Measurements from ENCODE around the gene TEX19.
"Not testable (repeated sequence)": the region's sequence is repeated elsewhere in the genome, so short reads cannot be mapped to it uniquely, and the experiment has no call there.

Gene TEX19

DNA sequence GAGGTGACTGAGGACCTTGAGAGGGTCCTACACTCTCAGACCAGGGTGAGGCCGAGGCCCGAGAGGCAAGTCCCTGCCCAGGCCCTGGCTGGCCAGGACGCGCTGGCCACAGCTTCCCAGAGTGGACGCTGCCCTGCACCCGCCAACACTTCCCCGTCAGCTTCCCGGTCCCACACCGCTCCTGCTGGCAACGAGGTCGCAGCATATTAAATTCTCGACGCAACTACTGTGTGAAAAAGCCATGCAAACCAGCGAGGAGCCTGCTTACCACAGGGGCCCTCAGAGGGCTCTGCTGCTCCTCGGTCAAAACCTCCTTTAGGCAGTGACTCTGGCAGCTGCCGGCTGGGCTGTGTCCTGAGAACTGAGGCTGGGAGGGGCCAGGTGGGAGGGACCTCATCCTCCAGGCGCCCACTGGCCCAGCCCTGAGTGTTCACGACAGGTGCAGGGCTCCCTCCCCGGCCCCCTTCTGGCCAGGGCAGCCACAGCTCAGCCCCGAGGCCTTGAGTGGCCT, 2.1 kb upstream of the TEX19 start:
- no peak for DNase-seq (ENCODE audit: low read depth)

DNA sequence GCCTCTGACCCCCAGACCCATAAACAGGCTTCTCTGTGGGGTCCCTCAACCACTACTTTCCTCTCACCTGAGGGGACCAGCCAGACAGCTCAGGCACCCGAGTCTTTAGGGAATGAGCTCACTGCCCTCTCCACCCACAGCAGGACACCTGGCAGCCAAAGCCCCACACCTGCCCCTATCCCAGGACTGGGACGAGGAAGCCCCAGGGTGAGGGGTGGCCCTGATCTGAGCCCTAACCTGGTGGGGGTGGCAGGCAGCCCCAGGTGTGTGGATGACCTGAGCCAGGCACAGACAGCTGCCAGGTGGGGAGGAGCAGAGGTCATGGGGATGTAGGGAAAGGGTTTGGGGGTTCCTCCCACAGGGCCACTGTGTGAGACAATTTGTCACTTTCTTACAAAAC, 1.7 kb upstream of the TEX19 start:
- no peak for DNase-seq (ENCODE audit: low read depth)

DNA sequence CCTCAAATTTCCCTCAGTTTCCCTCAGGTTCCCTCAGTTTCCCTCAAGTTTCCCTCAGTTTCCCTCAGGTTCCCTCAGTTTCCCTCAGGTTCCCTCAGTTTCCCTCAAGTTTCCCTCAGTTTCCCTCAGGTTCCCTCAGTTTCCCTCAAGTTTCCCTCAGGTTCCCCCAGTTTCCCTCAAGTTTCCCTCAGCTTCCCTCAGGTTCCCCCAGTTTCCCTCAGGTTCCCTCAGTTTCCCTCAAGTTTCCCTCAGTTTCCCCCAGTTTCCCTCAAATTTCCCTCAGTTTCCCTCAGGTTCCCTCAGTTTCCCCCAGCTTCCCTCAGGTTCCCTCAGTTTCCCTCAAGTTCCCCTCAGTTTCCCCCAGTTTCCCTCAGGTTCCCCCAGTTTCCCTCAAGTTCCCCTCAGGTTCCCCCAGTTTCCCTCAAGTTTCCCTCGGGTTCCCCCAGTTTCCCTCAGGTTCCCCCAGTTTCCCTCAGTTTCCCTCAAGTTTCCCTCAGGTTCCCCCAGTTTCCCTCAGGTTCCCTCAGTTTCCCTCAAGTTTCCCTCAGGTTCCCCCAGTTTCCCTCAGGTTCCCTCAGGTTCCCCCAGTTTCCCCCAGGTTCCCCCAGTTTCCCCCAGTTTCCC, 516 bp downstream of the TEX19 start:
- not testable (repeated sequence) for DNase-seq (ENCODE audit: low read depth)

DNA sequence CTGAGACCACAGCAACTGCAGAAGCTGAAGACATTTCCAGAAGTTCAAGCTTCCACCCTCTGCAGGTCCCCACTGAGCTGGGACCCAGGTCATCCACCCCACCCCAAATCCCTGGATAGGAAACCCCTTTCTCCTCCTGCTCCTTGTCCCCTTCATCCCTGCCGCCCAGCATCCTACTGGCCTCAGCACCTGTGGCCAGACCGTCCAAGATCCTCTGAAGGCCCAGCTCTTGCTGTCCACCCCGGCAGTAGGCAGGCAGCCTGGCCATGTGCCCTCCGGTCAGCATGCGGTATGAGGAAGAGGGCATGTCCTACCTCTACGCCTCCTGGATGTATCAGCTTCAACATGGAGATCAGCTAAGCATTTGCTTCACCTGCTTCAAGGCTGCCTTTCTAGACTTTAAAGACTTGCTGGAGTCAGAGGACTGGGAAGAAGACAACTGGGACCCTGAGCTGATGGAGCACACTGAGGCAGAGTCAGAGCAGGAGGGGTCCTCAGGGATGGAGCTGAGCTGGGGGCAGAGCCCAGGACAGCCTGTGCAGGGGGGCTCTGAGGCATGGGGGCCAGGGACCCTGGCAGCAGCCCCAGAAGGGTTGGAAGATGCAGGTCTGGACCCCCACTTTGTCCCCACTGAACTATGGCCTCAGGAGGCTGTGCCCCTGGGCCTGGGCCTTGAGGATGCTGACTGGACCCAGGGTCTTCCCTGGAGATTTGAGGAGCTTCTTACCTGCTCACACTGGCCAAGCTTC, 3.0 kb downstream of the TEX19 start:
- DNase-seq (ENCODE audit: low read depth), result no peak

DNA sequence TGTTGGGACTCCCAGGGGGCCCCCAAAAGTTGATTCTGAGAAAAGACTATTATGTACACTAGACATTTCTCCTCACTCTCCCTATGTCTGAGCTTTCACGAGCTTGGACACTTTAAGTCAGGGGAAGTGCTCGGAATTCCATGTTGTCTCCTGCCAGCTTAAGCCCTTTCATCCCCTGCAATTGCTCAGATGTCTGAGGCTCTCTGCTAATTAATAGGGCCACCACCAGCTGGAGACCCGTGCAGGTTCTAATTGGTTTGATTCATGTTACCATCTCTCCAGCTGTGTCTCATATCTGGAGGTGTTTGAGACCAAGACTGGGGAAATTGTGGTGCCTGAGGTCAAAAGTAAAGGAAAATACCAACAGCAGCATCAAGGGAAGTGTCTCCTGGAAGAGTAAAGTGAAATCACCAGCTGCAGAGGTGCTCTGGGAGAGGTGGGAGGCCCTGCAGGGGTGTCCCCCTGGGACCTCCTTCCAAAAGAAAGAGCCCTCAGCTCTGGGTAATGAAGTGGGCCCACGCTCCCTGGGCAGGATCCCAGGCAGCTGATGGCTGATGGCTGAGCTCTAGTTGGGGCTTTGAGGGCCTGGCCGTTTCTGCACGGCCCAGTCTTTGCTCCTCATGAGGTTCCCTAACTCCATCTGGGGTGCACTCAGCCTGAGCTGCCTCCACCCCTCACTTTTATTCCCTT, 6.7 kb downstream of the TEX19 start:
- DNase-seq (ENCODE audit: low read depth), result no peak

DNA sequence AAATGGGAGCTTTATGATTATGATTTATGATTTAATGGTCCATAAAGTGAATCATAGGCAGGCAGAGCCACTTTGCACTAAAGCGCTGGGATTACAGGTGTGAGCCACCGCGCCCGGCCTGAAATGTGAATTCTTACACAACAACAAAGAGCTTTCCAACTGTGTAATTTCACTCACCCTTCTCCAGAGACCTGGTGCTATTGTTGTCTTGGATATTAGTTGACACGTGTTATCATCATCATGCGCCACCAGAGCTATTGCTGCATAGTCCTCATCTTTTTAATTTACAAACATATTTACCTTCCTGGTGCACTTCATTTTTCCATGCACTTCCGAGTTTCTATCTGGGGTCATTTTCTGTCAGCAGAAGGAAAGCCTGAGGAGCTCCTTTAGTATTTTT, 7.7 kb downstream of the TEX19 start:
- no peak for DNase-seq (ENCODE audit: low read depth)

DNA sequence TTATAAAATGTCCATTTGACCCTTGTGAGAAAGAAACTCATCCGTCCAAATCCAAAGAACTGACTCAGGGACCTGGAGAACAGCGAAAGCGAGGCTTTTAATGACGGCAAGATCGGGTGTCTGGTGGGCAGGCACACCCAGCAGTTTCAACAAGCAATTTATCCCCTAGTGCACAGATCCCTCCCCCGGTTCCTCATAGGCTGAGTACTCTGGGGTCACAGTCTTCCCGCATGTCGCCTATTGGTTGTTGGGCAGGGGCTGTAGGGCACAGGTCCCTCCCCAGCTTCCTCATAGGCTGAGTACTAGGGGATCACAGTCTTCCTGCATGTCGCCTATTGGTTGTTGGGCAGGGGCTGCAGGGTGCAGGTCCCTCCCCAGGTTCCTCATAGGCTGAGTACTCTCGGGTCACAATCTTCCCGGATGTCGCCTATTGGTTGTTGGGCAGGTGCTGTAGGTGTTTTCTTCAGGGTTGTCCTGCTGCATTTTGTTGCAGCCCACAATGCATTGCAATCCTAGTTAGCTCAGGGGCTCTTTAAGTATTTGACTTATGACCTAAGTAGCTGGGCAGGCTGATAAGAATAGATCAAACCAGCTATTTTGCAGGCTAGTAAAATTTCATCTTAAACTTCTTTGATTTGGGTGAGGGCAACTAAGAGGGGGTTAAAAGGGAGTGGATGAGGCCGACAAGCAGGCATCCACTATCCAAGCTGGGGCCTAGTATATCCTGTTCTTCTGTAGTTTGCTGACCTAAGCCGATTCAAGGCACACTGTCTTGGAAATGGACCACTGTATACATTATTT, 8.9 kb downstream of the TEX19 start:
- no peak for DNase-seq (ENCODE audit: low read depth)

DNA sequence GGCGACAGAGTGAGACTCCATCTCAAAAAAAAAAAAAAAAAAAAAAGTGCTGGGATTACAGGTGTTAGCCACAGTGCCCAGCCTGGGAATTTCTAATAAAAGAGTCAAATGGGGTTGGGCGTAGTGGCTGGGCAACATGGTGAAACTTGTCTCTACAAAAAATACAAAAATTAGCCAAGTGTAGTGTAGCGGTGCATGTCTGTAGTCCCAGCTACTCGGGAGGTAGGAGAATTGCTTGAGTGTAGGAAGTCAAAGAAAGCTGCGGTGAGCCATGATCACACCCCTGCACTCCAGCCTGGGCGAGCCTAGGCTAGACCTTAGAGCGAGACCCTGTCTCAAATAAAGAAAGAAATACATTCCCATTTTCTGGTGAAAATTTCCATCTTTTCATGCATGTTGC, 10.2 kb downstream of the TEX19 start:
- no peak for DNase-seq (ENCODE audit: low read depth)

DNA sequence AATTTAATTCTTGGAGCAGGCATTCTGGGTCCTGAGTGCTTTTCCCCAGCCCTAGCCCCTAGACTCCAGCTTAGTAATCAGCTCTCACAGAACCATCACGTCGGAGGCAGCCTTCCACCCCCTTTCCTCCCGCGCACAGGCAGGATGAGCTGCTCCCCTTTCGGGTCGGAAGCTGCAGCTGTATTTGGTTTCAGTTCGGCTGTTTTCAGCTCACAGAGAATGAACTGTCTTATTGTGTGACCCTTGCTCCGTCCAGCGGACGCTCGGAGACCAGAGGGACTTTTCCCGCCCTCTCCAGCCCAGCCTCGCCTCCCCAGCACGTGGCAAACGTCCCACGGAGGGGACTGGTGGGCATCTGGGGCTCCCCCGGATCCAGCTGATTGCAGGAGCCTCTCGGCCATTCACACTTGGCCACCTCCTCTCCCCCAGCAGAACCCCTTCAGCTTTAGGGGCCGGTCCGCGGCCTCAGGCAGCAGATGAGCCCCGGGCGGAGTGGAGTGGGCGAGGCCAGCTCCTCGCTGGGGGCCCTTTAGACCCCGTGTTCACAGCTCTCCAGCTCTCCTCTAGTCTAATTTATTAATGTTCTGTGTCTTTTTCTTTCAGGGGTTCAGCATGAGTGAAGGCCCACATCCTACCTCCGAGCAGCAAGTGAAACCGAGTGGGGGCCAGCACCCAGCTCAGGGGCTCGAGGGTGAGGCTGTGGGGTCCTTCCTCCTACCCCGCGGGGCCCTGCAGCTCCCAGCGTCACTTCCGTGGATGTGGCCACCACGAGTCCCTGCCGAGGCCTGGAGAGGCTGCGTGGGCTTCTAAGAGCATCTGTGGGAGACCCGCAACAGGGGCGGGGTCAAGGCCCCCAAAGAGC, 11.7 kb downstream of the TEX19 start:
- no peak for DNase-seq (ENCODE audit: low read depth)

DNA sequence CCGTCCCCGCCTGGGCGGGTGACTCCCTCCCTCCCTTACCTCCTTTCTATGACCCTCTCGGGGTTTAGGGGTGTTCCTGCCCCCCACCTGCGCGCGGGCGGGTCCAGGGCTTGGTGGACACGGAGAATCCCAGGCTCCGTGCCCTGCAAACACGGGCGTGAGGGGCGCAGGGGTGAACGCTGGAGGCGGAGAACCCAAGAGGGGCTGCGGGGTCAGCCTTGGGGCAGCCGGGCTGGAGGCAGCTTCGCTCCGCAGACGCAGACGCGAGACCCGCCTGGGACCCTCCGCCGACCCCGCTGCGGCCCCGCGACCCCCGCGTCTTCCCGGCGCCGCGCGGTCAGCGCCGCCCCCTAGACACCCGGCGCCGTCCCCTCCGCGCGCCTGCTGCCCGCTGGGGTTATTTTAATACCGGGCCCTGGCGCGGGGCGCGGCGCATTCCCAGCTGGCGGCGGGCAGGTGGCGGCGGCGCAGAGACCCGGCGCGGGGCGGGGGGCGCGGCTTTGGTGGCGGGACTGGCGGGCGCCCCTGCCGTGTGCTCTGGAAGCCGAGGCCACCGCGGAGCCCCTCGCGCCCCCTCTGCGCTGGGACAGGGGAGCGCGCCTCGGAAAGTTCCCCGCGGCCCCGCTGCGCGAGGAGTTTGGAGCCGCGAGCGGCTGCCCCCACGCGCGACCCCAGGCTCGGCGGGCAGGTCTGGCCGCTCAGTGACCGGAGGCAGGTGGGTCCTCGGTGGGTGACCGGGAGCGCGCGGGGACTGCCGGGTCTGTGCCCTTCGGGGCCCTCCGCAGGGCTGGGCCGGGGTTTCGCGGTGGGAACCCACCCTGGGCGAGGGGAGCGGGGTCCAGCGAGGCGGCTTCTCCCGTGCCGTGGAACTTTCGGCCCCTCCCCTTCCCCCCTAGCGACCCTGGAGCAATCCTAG, 12.5 kb downstream of the TEX19 start, which contains the start of gene UTS2R:
UTS2R (plus strand) TSS at position 433 of the 916 bp plus-strand sequence. CDS start 2,560 bp downstream, outside the sequence.
- no peak for DNase-seq (ENCODE audit: low read depth)

DNA sequence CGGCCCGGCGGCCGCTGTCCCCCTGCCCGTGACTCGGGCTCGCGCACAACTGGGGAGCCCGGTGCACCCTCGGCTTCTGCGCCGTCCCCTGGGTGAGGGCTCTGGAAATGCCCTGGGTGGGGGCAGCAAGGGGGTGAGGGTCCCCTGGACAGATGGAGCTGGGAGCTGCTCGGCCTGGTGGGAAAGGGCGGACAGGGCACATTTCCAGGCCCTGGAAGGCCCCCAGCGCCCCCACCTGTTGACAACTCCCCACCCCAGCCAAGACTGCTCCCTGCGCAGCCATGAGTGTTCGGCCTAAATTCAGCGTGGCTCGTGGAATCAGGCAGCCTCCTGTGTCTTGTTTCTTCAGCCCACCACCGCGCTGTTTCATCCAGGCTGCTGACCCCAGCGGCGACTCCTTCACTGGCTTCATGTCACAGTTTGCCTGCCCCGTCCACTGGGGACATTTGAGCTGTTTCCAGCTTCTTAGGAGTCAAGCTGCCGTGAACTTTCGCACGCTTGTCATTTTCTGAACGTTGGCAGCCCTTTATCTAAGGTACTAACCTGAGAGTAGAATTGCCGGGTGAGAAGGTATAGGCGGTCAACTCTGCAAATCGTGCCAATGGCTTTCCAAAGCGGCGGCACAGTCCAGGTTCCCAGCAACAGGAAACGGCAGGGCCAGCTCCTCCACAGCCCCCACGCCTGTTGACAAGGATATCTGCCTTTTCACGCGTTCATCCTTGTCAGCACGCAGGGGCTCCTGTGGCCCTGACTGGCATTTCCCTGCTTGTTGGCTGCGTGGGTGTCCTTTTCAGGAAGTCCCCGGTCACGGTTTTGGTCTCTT, 13.4 kb downstream of the TEX19 start:
- DNase-seq (ENCODE audit: low read depth), result no peak

DNA sequence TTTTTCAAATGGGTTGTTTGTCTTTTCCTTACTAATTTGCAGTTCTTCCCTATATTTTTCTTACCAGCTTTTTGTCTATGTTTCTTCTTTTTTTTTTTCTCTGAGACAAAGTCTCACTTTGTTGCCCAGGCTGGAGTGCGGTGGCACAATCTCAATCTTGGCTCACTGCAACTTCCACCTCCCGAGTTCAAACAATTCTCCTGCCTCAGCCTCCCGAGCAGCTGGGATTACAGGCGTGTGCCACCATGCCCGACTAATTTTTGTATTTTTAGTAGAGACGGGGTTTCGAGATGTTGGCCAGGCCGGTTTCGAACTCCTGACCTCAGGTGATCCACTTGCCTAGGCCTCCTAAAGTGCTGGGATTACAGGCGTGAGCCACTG, 14.0 kb downstream of the TEX19 start:
- DNase-seq (ENCODE audit: low read depth), result not testable (repeated sequence)

DNA sequence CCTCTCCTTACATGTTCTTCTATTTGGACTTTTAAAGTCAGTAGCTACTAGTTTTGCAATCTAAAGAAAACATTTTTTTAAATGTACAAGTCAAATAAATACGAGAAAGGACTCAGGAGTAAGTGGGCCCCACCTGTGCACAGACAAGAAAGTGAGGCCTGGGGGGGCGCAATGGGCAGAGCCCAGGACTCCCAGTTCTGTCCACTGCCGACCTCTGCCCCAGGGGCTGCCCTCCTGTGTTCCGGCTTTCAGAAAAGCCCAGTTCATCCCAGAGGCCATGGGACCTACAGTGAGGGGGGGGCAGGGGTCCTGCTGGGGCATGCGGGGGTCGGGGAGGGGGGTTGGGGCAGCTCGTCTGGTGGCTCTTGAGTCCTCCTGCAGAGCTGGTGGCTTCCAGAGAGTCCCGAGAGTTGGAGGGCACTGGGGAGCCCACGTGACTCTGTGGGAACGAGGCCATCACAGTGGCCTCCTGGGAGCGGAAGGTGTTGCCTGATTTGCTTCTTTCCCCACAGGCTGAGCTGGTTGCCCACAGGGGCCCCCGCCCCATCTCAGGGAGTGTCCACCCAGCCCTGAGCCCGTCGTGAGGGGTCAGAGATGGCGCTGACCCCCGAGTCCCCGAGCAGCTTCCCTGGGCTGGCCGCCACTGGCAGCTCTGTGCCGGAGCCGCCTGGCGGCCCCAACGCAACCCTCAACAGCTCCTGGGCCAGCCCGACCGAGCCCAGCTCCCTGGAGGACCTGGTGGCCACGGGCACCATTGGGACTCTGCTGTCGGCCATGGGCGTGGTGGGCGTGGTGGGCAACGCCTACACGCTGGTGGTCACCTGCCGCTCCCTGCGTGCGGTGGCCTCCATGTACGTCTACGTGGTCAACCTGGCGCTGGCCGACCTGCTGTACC, 14.9 kb downstream of the TEX19 start:
- no peak for DNase-seq (ENCODE audit: low read depth)

DNA sequence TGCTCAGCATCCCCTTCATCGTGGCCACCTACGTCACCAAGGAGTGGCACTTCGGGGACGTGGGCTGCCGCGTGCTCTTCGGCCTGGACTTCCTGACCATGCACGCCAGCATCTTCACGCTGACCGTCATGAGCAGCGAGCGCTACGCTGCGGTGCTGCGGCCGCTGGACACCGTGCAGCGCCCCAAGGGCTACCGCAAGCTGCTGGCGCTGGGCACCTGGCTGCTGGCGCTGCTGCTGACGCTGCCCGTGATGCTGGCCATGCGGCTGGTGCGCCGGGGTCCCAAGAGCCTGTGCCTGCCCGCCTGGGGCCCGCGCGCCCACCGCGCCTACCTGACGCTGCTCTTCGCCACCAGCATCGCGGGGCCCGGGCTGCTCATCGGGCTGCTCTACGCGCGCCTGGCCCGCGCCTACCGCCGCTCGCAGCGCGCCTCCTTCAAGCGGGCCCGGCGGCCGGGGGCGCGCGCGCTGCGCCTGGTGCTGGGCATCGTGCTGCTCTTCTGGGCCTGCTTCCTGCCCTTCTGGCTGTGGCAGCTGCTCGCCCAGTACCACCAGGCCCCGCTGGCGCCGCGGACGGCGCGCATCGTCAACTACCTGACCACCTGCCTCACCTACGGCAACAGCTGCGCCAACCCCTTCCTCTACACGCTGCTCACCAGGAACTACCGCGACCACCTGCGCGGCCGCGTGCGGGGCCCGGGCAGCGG, 15.7 kb downstream of the TEX19 start:
- DNase-seq (ENCODE audit: low read depth), result no peak

DNA sequence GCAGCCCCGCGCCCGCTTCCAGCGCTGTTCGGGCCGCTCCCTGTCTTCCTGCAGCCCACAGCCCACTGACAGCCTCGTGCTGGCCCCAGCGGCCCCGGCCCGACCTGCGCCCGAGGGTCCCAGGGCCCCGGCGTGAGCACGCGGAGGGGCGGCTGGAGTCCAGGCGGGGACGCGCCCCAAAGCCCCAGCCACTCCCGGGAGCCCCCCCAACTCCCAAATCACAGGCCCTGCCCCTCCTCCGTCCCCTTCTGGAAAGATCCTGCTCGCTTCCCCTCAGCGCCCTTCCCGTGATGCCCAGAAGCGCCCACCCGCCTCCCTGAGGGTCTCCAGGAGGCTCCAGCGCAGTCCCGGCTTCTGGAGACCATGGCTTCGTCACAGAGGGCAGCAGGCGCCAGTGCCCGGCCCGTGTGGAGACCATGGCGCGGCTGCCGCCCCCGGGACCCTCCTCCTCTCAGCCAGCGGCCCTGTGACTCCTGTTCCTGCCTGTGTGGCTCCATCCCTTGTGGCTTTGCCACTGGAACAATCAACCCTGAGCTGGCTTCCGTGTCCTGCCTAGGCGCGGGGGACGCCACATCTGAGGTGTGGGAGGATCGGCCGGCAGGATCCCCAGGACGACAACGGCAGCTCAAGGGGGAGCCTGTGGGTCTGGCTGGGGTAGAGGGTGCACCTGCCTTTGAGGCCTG, 16.5 kb downstream of the TEX19 start:
- DNase-seq (ENCODE audit: low read depth), result no peak

DNA sequence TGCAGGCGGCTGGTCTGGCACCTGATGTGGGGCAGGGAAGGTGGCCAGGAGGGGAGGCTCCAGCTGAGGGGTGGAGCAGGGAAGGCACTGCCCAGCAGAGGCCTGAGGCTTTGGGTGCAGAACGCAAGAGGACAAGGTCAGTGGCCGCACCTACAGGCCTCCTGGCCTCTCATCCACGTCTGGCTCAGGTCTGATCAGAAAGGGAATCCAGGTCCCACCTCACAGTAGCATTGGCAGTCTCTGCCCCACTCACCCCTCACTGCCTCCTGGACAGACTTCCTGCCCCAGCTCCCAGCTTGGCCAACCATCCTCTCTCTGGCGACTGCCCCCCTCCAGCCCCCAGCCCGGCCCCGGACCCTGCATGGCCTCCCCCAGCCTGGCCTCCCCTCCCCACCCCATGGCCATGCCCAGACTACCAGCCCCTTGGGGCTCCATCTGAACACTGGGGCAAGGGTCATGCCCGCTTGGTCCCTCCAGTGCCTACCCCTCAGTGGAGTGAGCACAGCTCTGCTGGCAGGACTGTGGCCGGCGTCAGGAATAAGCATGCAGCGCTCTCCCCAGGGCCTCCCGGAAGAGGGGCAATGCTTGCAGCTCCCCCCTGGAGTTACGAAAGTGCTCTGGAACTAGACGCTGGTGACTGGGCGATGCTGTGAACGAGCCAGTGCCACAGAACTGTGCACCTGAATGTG, 17.1 kb downstream of the TEX19 start:
- DNase-seq (ENCODE audit: low read depth), result no peak
